ENCODE measurements around the gene C5orf22. TPM values are rescaled to one million over a fixed set of nuclear protein-coding genes. Genes with fewer than 3 reads are reported as not detected.

The C5orf22 gene
- total RNA-seq (10 to 100 TPM; 24.3 to 29.8 TPM), polyA plus RNA-seq (10 to 100 TPM in 1 of 2 donors, 1 to 10 TPM in 1; 10.0 to 10.3 TPM)
- long read RNA-seq, donor 1, transcript C5orf22-201 (9 exons, 3,612 nt): major isoform, 6 of 6 reads
- long read RNA-seq, donor 1, partial matches to known transcripts: 0 of 6 reads
- long read RNA-seq, donor 1, other reads (novel, unspliced or antisense): 0 of 6 reads
- long read RNA-seq, donor 2, partial matches to known transcripts: 0 of 1 reads
- long read RNA-seq, donor 2, other reads (novel, unspliced or antisense): 0 of 1 reads
- long read RNA-seq, donor 3, partial matches to known transcripts: 0 of 1 reads
- long read RNA-seq, donor 3, other reads (novel, unspliced or antisense): 0 of 1 reads
- long read RNA-seq, donor 4: 0 reads
- long read RNA-seq, donor 5, partial matches to known transcripts: 21 of 26 reads
- long read RNA-seq, donor 5, other reads (novel, unspliced or antisense): 0 of 26 reads

GRCh38 chr5:31531888-31532547 is at the start of gene C5orf22, which contains the start of gene DROSHA:
Gene C5orf22 (plus strand): TSS chr5:31532301. CDS start chr5:31532393, 92 bp downstream.
Gene DROSHA (minus strand): TSS chr5:31532093. CDS start chr5:31529059, 3,034 bp downstream.
- Histone ChIP-seq H3K36me3 (ENCODE audit: control insufficient read depth in 4 of 4, insufficient read depth in 4 of 4, low read length in 4 of 4) (peaks cover 10 to 20% (median 14%) of the 10 kb centered on the region in 4 donors), H3K4me3 (peak within 1 kb of the TSS; percentile 97), H3K9ac (ENCODE audit: insufficient read depth in 1 of 2, low read length in 2 of 2) (peak within 1 kb of the TSS; percentile 61 to 82), H3K4me1 (ENCODE audit: control insufficient read depth in 5 of 5, insufficient read depth in 5 of 5, low read length in 5 of 5) (peaks cover 9 to 19% (median 12%) of the 10 kb centered on the region in 5 donors), H3K9me3 (ENCODE audit: control insufficient read depth in 4 of 4, insufficient read depth in 3 of 4, low read length in 3 of 4) (no peaks in the 10 kb centered on the region), H3K27ac (ENCODE audit: low read depth in 1 of 2, low read length in 1 of 2) (peak within 1 kb of the TSS; percentile 90 to 93), H3K27me3 (ENCODE audit: control insufficient read depth in 3 of 3, insufficient read depth in 3 of 3, low read length in 2 of 3) (no peaks in the 10 kb centered on the region)
- peak; percentile 98 for ATAC-seq (ENCODE audit: insufficient read depth, low FRiP score)
- WGBS, 2 donors: 0 to 1% methylated on average over 51 to 52 of the region's 52 CpGs
- DNase-seq: peak; percentile 95 to 98 (median 97)
- TF ChIP-seq CTCF (IDR thresholded peaks at IDR 0.05; ENCODE audit: control extremely low read depth, extremely low read depth): no peak

GRCh38 chr5:31485376-31486207 is 46.5 kb upstream of the C5orf22 start:
- Histone ChIP-seq H3K9me3 (ENCODE audit: control insufficient read depth in 4 of 4, insufficient read depth in 3 of 4, low read length in 3 of 4) (no peaks in the 10 kb centered on the region), H3K4me3 (no peak overlapping the region), H3K27me3 (ENCODE audit: control insufficient read depth in 3 of 3, insufficient read depth in 3 of 3, low read length in 2 of 3) (no peaks in the 10 kb centered on the region), H3K27ac (ENCODE audit: low read depth in 1 of 2, low read length in 1 of 2) (no peak overlapping the region), H3K36me3 (ENCODE audit: control insufficient read depth in 4 of 4, insufficient read depth in 4 of 4, low read length in 4 of 4) (peaks cover 10 to 26% (median 19%) of the 10 kb centered on the region in 4 donors), H3K4me1 (ENCODE audit: control insufficient read depth in 5 of 5, insufficient read depth in 5 of 5, low read length in 5 of 5) (no peaks in the 10 kb centered on the region), H3K9ac (ENCODE audit: insufficient read depth in 1 of 2, low read length in 2 of 2) (no peak overlapping the region)
- no peak for TF ChIP-seq CTCF (IDR thresholded peaks at IDR 0.05; ENCODE audit: control extremely low read depth, extremely low read depth)
- WGBS, 2 donors: 79% methylated on average over 7 of the region's 7 CpGs
- ATAC-seq (ENCODE audit: insufficient read depth, low FRiP score): no peak
- no peak for DNase-seq

GRCh38 chr5:31486441-31486840 is 45.7 kb upstream of the C5orf22 start:
- Histone ChIP-seq H3K9me3 (ENCODE audit: control insufficient read depth in 4 of 4, insufficient read depth in 3 of 4, low read length in 3 of 4) (no peaks in the 10 kb centered on the region), H3K36me3 (ENCODE audit: control insufficient read depth in 4 of 4, insufficient read depth in 4 of 4, low read length in 4 of 4) (peaks cover 10 to 26% (median 19%) of the 10 kb centered on the region in 4 donors), H3K27me3 (ENCODE audit: control insufficient read depth in 3 of 3, insufficient read depth in 3 of 3, low read length in 2 of 3) (no peaks in the 10 kb centered on the region), H3K4me1 (ENCODE audit: control insufficient read depth in 5 of 5, insufficient read depth in 5 of 5, low read length in 5 of 5) (no peaks in the 10 kb centered on the region), H3K27ac (ENCODE audit: low read depth in 1 of 2, low read length in 1 of 2) (no peak overlapping the region), H3K4me3 (no peak overlapping the region), H3K9ac (ENCODE audit: insufficient read depth in 1 of 2, low read length in 2 of 2) (no peak overlapping the region)
- ATAC-seq (ENCODE audit: insufficient read depth, low FRiP score) (no peak), DNase-seq (no peak)
- WGBS, 2 donors: 95 to 96% methylated on average over 6 of the region's 6 CpGs
- no peak for TF ChIP-seq CTCF (IDR thresholded peaks at IDR 0.05; ENCODE audit: control extremely low read depth, extremely low read depth)
